DOHH2 (cell line): ENCODE measurements around the gene ERFE.

ENCODE experiments used
- H3F3A ChIP-seq: fragments of 200-600 bp; sonication (generic), shearing (Covaris generic); 2 replicates; pipeline ENCODE4 v1.6.0; 2016; ENCODE audit warnings: antibody characterized with exemption, mild to moderate bottlenecking; ENCODE audit not compliant: control insufficient read depth, insufficient read depth
- H3K27ac ChIP-seq: fragments of 200-600 bp; sonication (generic); 2 replicates; pipeline ENCODE4 v1.5.1; 2014; ENCODE audit warnings: low read depth, mild to moderate bottlenecking, low read length, moderate library complexity
- H3K27me3 ChIP-seq: fragments of 200-600 bp; sonication (generic); 2 replicates; pipeline ENCODE4 v1.6.1; 2014; ENCODE audit warnings: mild to moderate bottlenecking, low read length, mixed read lengths; ENCODE audit not compliant: control insufficient read depth
- H3K36me3 ChIP-seq: fragments of 200-600 bp; sonication (generic); 2 replicates; pipeline ENCODE4 v1.6.1; 2014; ENCODE audit warnings: mild to moderate bottlenecking, low read length, moderate library complexity, mixed read lengths; ENCODE audit not compliant: control insufficient read depth
- H3K4me1 ChIP-seq: fragments of 200-600 bp; sonication (generic); 2 replicates; pipeline ENCODE4 v1.6.1; 2014; ENCODE audit warnings: mild to moderate bottlenecking, low read length, mixed read lengths; ENCODE audit not compliant: control insufficient read depth
- H3K4me2 ChIP-seq: fragments of 200-600 bp; sonication (generic); 2 replicates; pipeline ENCODE4 v1.6.0; 2014; ENCODE audit warnings: mild to moderate bottlenecking, low read length, moderate library complexity
- H3K4me3 ChIP-seq: fragments of 200-600 bp; sonication (generic); 2 replicates; pipeline ENCODE4 v1.5.1; 2014; ENCODE audit warnings: mild to moderate bottlenecking, low read length, mixed read lengths
- H3K79me2 ChIP-seq: fragments of 200-600 bp; sonication (generic); 2 replicates; pipeline ENCODE4 v1.6.1; 2014; ENCODE audit warnings: mild to moderate bottlenecking, low read length, mixed read lengths; ENCODE audit not compliant: control insufficient read depth
- H3K9me2 ChIP-seq: fragments of 200-600 bp; sonication (generic); replicated peaks from 2 replicates; pipeline ENCODE4 v1.6.1; 2014; ENCODE audit warnings: mild to moderate bottlenecking, low read length, mixed read lengths; ENCODE audit not compliant: control insufficient read depth
- H3K9me3 ChIP-seq: fragments of 200-600 bp; sonication (generic); 2 replicates; pipeline ENCODE4 v1.6.1; 2014; ENCODE audit warnings: antibody characterized with exemption, low read length, mixed read lengths; ENCODE audit not compliant: control insufficient read depth, insufficient read depth
- H4K20me1 ChIP-seq: fragments of 200-600 bp; sonication (generic); 2 replicates; pipeline ENCODE4 v1.6.0; 2014; ENCODE audit warnings: low read depth, mild to moderate bottlenecking, antibody characterized with exemption, low read length, moderate library complexity; ENCODE audit not compliant: control insufficient read depth, insufficient read depth
- EZH2phosphoT487 ChIP-seq: fragments of 200-600 bp; sonication (generic); IDR thresholded peaks from 2 replicates; pipeline ENCODE4 v1.6.1; 2017; ENCODE audit warnings: borderline replicate concordance, mild to moderate bottlenecking, antibody characterized with exemption, low read length, moderate library complexity, mixed read lengths
- TF ChIP-seq, protein P1 (sequence below): fragments of 200-600 bp; sonication (generic); IDR thresholded peaks from one replicate; pipeline ENCODE4 v1.5.1; 2014; ENCODE audit warnings: antibody characterized with exemption, mild to moderate bottlenecking, low read depth, low read length; ENCODE audit not compliant: poor library complexity, severe bottlenecking

Gene ERFE

DNA sequence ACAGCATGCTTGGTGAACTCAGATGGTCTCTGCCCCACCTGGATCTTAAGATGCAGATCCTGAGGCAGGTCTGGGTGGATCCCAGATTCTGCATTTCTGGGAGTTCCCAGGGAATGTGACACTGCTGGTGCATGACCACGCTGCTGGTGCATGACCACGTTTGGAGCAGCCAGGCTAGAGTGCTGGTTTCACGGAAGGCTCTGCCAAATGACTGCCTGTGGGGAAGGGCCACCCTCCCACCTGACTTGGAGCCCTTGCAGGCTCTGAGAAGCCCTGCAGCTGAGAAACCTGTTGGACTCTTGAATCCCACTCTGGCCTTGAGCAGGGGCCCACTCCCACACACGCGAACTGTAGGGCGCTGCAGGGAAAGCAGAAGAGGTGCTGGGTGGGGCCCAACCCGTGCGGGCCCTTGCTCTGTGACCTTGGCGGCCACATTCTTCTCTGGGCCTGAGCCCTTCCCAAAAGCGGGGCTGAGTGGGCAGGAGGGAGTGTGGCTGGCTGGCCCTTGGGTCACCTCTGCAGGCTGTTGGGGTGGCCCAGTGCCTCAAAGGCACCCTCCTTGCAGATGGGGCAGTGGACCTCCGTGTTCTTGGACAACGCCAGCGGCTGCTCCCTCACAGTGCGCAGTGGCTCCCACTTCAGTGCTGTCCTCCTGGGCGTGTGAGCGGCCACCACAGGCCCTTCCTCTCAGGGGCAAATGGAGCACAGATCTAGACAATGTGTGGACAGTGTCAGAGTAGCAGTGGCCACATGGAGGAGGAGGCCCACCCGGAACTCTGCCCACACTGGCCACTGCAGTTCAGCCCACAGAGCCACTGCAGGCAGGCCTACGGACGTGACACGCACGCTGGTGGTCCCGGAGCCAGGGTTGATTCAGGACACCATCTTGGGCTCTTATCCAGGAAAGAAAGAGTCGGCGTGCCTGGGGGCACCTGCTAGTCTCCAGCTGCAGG lies 7.9 kb downstream of the ERFE start:
- Histone ChIP-seq H3K79me2 (no peaks in the 10 kb centered on the region), H3F3A (peaks cover 12% of the 10 kb centered on the region; the same call in 1 of the 2 replicates), H3K9me2 (no peaks in the 10 kb centered on the region), H4K20me1 (no peaks in the 10 kb centered on the region), H3K9me3 (no peaks in the 10 kb centered on the region), H3K4me2 (no peak overlapping the region), H3K27ac (no peak overlapping the region), H3K4me1 (no peaks in the 10 kb centered on the region), H3K27me3 (no peaks in the 10 kb centered on the region), H3K4me3 (no peak overlapping the region), H3K36me3 (peaks cover 31% of the 10 kb centered on the region)
- TF ChIP-seq, protein P1, sequence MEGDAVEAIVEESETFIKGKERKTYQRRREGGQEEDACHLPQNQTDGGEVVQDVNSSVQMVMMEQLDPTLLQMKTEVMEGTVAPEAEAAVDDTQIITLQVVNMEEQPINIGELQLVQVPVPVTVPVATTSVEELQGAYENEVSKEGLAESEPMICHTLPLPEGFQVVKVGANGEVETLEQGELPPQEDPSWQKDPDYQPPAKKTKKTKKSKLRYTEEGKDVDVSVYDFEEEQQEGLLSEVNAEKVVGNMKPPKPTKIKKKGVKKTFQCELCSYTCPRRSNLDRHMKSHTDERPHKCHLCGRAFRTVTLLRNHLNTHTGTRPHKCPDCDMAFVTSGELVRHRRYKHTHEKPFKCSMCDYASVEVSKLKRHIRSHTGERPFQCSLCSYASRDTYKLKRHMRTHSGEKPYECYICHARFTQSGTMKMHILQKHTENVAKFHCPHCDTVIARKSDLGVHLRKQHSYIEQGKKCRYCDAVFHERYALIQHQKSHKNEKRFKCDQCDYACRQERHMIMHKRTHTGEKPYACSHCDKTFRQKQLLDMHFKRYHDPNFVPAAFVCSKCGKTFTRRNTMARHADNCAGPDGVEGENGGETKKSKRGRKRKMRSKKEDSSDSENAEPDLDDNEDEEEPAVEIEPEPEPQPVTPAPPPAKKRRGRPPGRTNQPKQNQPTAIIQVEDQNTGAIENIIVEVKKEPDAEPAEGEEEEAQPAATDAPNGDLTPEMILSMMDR, result no peak
- TF ChIP-seq EZH2phosphoT487, result no peak

DNA sequence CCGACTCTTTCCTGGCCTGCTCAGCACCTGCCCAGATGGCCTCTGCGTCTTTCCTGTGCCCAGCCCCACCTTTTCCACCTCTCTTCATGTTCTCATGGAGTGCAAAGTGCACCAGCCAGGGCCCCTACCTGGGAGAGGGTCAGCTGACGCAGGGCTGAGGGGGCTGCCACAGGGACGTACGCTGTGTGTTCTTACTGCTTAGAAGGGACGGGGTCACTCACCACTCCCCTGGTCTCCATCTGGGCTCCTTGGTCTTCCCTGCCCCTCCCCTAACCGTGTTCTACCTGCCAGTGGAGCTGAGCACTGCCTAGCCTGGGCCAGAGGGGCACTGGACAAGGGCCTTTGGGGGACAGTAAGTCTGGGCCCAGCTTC lies 8.6 kb downstream of the ERFE start:
- H3K4me1 ChIP-seq, result no peaks in the 10 kb centered on the region
- H3F3A ChIP-seq, result peaks cover 14% of the 10 kb centered on the region; the same call in 1 of the 2 replicates
- no peak overlapping the region for H3K27ac ChIP-seq
- no peaks in the 10 kb centered on the region for H3K9me3 ChIP-seq
- H3K4me3 ChIP-seq, result no peak overlapping the region
- TF ChIP-seq EZH2phosphoT487, result no peak
- TF ChIP-seq, protein P1, result no peak
- H3K79me2 ChIP-seq, result no peaks in the 10 kb centered on the region
- H3K36me3 ChIP-seq, result peaks cover 37% of the 10 kb centered on the region
- H4K20me1 ChIP-seq, result no peaks in the 10 kb centered on the region
- no peak overlapping the region for H3K4me2 ChIP-seq
- no peaks in the 10 kb centered on the region for H3K9me2 ChIP-seq
- H3K27me3 ChIP-seq, result no peaks in the 10 kb centered on the region

DNA sequence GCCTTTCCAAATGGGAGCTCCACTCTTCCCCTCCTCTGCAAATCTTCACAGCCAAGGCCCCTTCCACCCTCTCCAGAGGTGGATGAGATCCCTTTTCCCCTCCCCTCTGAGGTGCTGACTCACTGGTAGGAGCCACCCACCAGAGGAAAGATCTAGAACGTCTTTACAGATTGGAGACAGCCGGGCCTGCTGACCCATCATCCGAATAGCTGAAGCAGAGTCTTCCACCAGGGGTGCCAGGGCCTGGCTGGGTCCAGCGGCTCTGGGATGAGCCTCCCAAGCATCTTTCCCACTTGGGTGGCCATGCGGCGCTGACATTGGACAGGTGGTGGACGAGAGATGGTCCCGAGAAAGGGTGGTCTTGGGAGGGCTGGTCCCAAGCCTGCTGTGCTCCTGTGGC lies 9.0 kb downstream of the ERFE start:
- Histone ChIP-seq H3K4me3 (no peak overlapping the region), H3K36me3 (peaks cover 41% of the 10 kb centered on the region), H3F3A (peaks cover 14% of the 10 kb centered on the region; the same call in 1 of the 2 replicates), H3K9me3 (no peaks in the 10 kb centered on the region), H3K4me2 (no peak overlapping the region), H3K27ac (no peak overlapping the region), H4K20me1 (no peaks in the 10 kb centered on the region), H3K79me2 (no peaks in the 10 kb centered on the region), H3K9me2 (no peaks in the 10 kb centered on the region), H3K27me3 (no peaks in the 10 kb centered on the region), H3K4me1 (no peaks in the 10 kb centered on the region)
- TF ChIP-seq, protein P1, result no peak
- TF ChIP-seq EZH2phosphoT487, result no peak
